Measurements from ENCODE around the gene DSCAM. TPM values are rescaled to one million over a fixed set of nuclear protein-coding genes. Genes with fewer than 3 reads are reported as not detected.

Gene DSCAM
- total RNA-seq, 2 donors from 2014 or later = 18.5 to 25.5 TPM

DNA sequence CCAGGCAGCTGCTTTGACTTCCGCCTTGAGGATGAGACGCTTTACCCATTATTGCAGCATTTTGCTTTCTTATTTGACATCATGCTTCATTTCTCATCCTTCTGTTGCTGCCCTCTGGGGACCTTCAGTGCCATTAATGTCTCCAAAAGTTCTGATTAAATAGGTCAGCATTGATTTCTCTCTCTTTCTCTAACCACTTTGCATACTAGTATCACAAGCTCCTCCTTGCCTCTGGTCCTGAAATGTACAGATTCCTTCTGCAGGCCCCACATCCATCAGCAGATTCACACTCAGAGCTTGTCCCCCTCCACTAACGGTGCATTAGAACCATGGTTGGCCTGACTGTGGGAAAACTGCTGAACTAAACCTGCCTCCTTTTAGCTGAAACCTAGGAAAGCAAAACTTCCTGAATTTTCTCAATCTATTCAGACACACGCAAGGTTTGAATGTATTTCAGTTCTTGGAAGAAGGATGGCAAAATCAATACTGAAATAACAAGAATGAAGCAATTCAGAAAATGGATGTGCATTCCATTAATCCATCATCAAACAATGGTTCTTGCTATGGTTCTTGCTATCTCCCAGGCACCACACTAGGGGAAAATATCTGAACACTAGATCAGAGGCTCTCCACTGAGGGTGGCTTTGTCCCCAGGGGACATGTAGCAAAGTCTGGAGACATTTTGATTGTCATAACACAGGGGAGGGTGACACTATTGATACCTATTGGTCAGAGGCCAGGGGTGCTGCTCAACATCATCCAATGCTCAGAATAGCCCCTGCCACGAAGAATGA lies 825.2 kb downstream of the DSCAM start:
- Mint-ChIP-seq H3K4me3 (no peak overlapping the region), H3K9me3 (no peaks in the 10 kb centered on the region), H3K27me3 (ENCODE audit: insufficient read depth) (no peaks in the 10 kb centered on the region), H3K36me3 (ENCODE audit: low read depth) (peaks cover 35% of the 10 kb centered on the region), H3K4me1 (no peaks in the 10 kb centered on the region), H3K27ac (no peak overlapping the region)
- TF ChIP-seq, protein P1, sequence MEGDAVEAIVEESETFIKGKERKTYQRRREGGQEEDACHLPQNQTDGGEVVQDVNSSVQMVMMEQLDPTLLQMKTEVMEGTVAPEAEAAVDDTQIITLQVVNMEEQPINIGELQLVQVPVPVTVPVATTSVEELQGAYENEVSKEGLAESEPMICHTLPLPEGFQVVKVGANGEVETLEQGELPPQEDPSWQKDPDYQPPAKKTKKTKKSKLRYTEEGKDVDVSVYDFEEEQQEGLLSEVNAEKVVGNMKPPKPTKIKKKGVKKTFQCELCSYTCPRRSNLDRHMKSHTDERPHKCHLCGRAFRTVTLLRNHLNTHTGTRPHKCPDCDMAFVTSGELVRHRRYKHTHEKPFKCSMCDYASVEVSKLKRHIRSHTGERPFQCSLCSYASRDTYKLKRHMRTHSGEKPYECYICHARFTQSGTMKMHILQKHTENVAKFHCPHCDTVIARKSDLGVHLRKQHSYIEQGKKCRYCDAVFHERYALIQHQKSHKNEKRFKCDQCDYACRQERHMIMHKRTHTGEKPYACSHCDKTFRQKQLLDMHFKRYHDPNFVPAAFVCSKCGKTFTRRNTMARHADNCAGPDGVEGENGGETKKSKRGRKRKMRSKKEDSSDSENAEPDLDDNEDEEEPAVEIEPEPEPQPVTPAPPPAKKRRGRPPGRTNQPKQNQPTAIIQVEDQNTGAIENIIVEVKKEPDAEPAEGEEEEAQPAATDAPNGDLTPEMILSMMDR (conservative IDR thresholded peaks at IDR 0.05) = no peak
- Histone ChIP-seq H3K9me3 (ENCODE audit: control insufficient read depth, low read length) (peaks cover 8% of the 10 kb centered on the region), H3K36me3 (ENCODE audit: control insufficient read depth, insufficient read depth, low read length) (peaks cover 38% of the 10 kb centered on the region), H3K4me3 (ENCODE audit: low read length) (no peak overlapping the region), H3K27ac (ENCODE audit: low read depth, low read length) (no peak overlapping the region), H3K9ac (ENCODE audit: extremely low read depth, low read length, poor library complexity, severe bottlenecking) (no peak overlapping the region), H3K4me1 (ENCODE audit: control insufficient read depth, insufficient read depth, low read length) (no peaks in the 10 kb centered on the region), H3K27me3 (ENCODE audit: control insufficient read depth, insufficient read depth, low read length, poor library complexity, severe bottlenecking) (no peaks in the 10 kb centered on the region)
- 73 to 80% methylated on average over 4 to 5 of the region's 5 CpGs for WGBS, 2 experiments (ENCODE audit: insufficient coverage in 1 of 2, insufficient read length in 1 of 2)
- DNase-seq = no peak

DNA sequence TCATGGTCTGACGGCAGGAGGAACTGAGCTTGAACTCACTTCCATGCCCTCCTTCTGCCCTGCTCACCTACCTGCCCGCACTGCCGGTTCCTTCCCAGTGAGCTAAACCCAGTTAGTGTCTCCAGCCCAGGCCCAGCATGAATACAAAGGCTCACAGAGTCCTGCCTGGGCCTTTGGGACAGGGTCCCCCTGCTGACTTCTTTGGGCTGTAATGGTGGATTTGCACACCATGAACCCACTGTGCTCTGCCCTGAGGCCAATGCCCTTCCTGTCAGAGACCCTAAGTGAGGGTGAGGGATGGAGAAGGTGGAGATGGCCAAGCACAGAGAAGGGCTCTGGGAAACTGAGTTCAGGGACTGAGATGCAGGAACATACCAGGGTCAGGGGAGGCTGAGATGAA lies 826.3 kb downstream of the DSCAM start:
- Histone ChIP-seq H3K9ac (ENCODE audit: extremely low read depth, low read length, poor library complexity, severe bottlenecking) (no peak overlapping the region), H3K9me3 (ENCODE audit: control insufficient read depth, low read length) (peaks cover 8% of the 10 kb centered on the region), H3K27me3 (ENCODE audit: control insufficient read depth, insufficient read depth, low read length, poor library complexity, severe bottlenecking) (no peaks in the 10 kb centered on the region), H3K4me3 (ENCODE audit: low read length) (no peak overlapping the region), H3K36me3 (ENCODE audit: control insufficient read depth, insufficient read depth, low read length) (peaks cover 47% of the 10 kb centered on the region), H3K4me1 (ENCODE audit: control insufficient read depth, insufficient read depth, low read length) (no peaks in the 10 kb centered on the region), H3K27ac (ENCODE audit: low read depth, low read length) (no peak overlapping the region)
- Mint-ChIP-seq H3K4me3 (no peak overlapping the region), H3K27ac (no peak overlapping the region), H3K36me3 (ENCODE audit: low read depth) (peaks cover 44% of the 10 kb centered on the region), H3K27me3 (ENCODE audit: insufficient read depth) (no peaks in the 10 kb centered on the region), H3K4me1 (no peaks in the 10 kb centered on the region), H3K9me3 (no peaks in the 10 kb centered on the region)
- WGBS, 2 experiments (ENCODE audit: insufficient coverage in 1 of 2, insufficient read length in 1 of 2) = 97 to 100% methylated on average over 1 to 3 of the region's 3 CpGs
- TF ChIP-seq, protein P1 (conservative IDR thresholded peaks at IDR 0.05) = no peak
- no peak for DNase-seq

DNA sequence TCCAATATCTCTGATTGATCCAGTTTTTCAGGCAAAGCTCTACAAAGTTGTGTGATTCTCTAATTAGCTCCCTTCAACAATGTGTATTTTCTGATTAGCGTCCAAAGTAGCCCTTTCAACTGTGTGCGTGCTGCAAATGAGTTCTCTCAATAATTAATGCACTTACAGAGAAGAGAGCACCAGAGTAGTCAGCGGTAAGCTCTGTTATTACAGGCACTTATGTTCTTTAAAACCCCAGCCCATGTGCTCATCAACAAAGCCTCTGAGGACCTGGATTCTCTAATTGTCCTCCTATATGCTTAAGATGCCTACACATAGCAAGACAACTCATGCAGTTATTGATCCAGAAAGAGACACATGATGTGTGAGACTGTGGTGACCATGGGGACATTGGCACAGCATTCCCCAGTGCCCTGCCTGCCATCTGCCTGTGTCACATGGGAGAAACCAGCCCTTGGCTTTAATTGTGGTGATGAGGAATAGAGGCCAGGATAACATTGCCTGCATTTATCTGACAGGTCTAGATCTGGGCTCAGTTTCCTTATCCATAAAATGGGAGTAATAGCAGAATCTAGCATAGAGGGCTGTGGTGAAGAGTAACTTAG lies 828.0 kb downstream of the DSCAM start:
- Mint-ChIP-seq H3K36me3 (ENCODE audit: low read depth) (peaks cover 51% of the 10 kb centered on the region), H3K4me3 (no peak overlapping the region), H3K27me3 (ENCODE audit: insufficient read depth) (no peaks in the 10 kb centered on the region), H3K9me3 (no peaks in the 10 kb centered on the region), H3K27ac (no peak overlapping the region), H3K4me1 (no peaks in the 10 kb centered on the region)
- no peaks in the 10 kb centered on the region for H3K4me1 ChIP-seq (ENCODE audit: control insufficient read depth, insufficient read depth, low read length)
- H3K36me3 ChIP-seq (ENCODE audit: control insufficient read depth, insufficient read depth, low read length) = peaks cover 47% of the 10 kb centered on the region
- no peaks in the 10 kb centered on the region for H3K27me3 ChIP-seq (ENCODE audit: control insufficient read depth, insufficient read depth, low read length, poor library complexity, severe bottlenecking)
- H3K27ac ChIP-seq (ENCODE audit: low read depth, low read length) = no peak overlapping the region
- peaks cover 8% of the 10 kb centered on the region for H3K9me3 ChIP-seq (ENCODE audit: control insufficient read depth, low read length)
- no peak overlapping the region for H3K9ac ChIP-seq (ENCODE audit: extremely low read depth, low read length, poor library complexity, severe bottlenecking)
- 95 to 100% methylated on average over 2 to 3 of the region's 3 CpGs for WGBS, 2 experiments (ENCODE audit: insufficient coverage in 1 of 2, insufficient read length in 1 of 2)
- TF ChIP-seq, protein P1 (conservative IDR thresholded peaks at IDR 0.05) = no peak
- DNase-seq = no peak
- no peak overlapping the region for H3K4me3 ChIP-seq (ENCODE audit: low read length)

Measured in endodermal cell (in vitro differentiated cells).